K562 (cell line): ENCODE results near the gene TCF12. TPM values are rescaled to one million over a fixed set of nuclear protein-coding genes. Genes with fewer than 3 reads are reported as not detected.
A peak's percentile ranks its signal among the peaks of the same experiment; 100 is the strongest.

ENCODE experiments used
- ARID1B ChIP-seq: fragments of 450-650 bp; IDR thresholded peaks from 2 replicates; pipeline ENCODE4 v1.6.1; 2016; ENCODE audit warnings: antibody characterized with exemption, mild to moderate bottlenecking, inconsistent platforms
- CHD2 ChIP-seq: IDR thresholded peaks from 2 replicates; pipeline ENCODE4 v1.6.1; 2011; ENCODE audit warnings: low read depth, low read length
- ELF4 ChIP-seq: fragments of 450-650 bp; formaldehyde crosslinking; IDR thresholded peaks from 2 replicates; pipeline ENCODE4 v1.4.0; 2022; ENCODE audit warnings: missing genetic modification characterization
- FOXJ2 ChIP-seq: fragments of 200-800 bp; sonication (Bioruptor generic); IDR thresholded peaks from 2 replicates; pipeline ENCODE4 v1.6.1; 2016; ENCODE audit warnings: missing genetic modification characterization, missing compliant biosample characterization
- GABPA ChIP-seq: fragments of 200-800 bp; sonication (Bioruptor generic); conservative IDR thresholded peaks from 2 replicates; pipeline ENCODE4 v1.6.1; 2016; ENCODE audit warnings: low read depth, missing genetic modification characterization, missing compliant biosample characterization
- NFIC ChIP-seq: fragments of 450-650 bp; IDR thresholded peaks from 2 replicates; pipeline ENCODE4 v1.6.1; 2017; ENCODE audit warnings: mild to moderate bottlenecking, inconsistent platforms
- NR2C2 ChIP-seq, 2 experiments: fragments of 200-800 bp in 1 of 2; sonication (Bioruptor generic) in 1 of 2; sonication (generic) in 1 of 2; formaldehyde crosslinking in 1 of 2; IDR thresholded peaks; 2 replicates each; pipeline versions ENCODE4 v1.6.1 to v1.8.0; 2016 to 2022; ENCODE audit warnings: mild to moderate bottlenecking in 1 of 2, missing compliant biosample characterization in 1 of 2, missing genetic modification characterization in 1 of 2, missing genetic modification reagents in 1 of 2
- RCOR1 ChIP-seq, 2 experiments: IDR thresholded peaks; 2 replicates each; pipeline ENCODE4 v1.6.1; 2012; ENCODE audit warnings: low read depth in 2 of 2, low read length in 2 of 2, borderline replicate concordance in 1 of 2, improper control_type of control experiment in 1 of 2
- SMARCE1 ChIP-seq: fragments of 450-650 bp; IDR thresholded peaks from 2 replicates; pipeline ENCODE4 v1.7.1; 2016; ENCODE audit warnings: mild to moderate bottlenecking
- TBL1XR1 ChIP-seq, 2 experiments: IDR thresholded peaks; 2 replicates each; pipeline ENCODE4 v1.6.1; 2012; ENCODE audit warnings: improper control_type of control experiment in 2 of 2, low read length in 2 of 2, mild to moderate bottlenecking in 1 of 2
- ZNF253 ChIP-seq: fragments of 250-450 bp; sonication (Bioruptor Pico); conservative IDR thresholded peaks from 2 replicates; pipeline ENCODE4 v1.6.1; 2021; ENCODE audit warnings: mild to moderate bottlenecking
- polyA plus RNA-seq, 8 experiments: library from polyadenylated mRNA; depleted of rRNA in 4 of 8; stranded (reverse) in 5 of 8; unstranded in 3 of 8; fragments of >200 nt; fragmentation: Nextera tagmentation in 2 of 8; fragmentation: Illumina TruSeq in 1 of 8; extraction: Ambion mirVana in 2 of 8; extraction: Trizol in 1 of 8; gene quantifications; 2 replicates each; pipeline versions ENCODE4 v1.2.1 to v1.2.3, GENCODE V29; 2011 to 2014; ENCODE audit warnings: inconsistent platforms in 1 of 8, missing spikeins in 1 of 8
- total RNA-seq, 7 experiments: library from RNA; depleted of rRNA in 6 of 7; stranded (reverse); fragments of >200 nt in 6 of 7; fragmentation: Illumina TruSeq in 2 of 7; extraction: Trizol in 2 of 7; gene quantifications; 2 replicates each; pipeline versions ENCODE4 v1.2.1 to v1.2.3, GENCODE V29; 2011 to 2021; ENCODE audit warnings: low replicate concordance in 1 of 7
- TF ChIP-seq, protein P1 (sequence below), 3 experiments: IDR thresholded peaks in 2 of 3; conservative IDR thresholded peaks in 1 of 3; 2 replicates each; pipeline ENCODE4 v1.5.1; 2011 to 2012; ENCODE audit warnings: low read length in 3 of 3, mild to moderate bottlenecking in 3 of 3, control low read depth in 2 of 3, improper control_type of control experiment in 1 of 3, inconsistent platforms in 1 of 3, low read depth in 1 of 3, mixed read lengths in 1 of 3, moderate library complexity in 1 of 3; ENCODE audit not compliant: insufficient read depth in 2 of 3
- TF ChIP-seq, protein P2 (sequence below): fragments of 450-650 bp; IDR thresholded peaks from 2 replicates; pipeline ENCODE4 v1.6.1; 2018; ENCODE audit not compliant: partially characterized antibody

The TCF12 gene
- total and polyA plus RNA-seq, 9 of the 15 experiments (the other 6 are each of a cell fraction or from before 2014, with no cell fraction given) = 10.5 to 132 (median 52.9) TPM

GRCh38 chr15:57082054-57082728 is 163.7 kb downstream of the TCF12 start (continued):
- TF ChIP-seq, protein P1, sequence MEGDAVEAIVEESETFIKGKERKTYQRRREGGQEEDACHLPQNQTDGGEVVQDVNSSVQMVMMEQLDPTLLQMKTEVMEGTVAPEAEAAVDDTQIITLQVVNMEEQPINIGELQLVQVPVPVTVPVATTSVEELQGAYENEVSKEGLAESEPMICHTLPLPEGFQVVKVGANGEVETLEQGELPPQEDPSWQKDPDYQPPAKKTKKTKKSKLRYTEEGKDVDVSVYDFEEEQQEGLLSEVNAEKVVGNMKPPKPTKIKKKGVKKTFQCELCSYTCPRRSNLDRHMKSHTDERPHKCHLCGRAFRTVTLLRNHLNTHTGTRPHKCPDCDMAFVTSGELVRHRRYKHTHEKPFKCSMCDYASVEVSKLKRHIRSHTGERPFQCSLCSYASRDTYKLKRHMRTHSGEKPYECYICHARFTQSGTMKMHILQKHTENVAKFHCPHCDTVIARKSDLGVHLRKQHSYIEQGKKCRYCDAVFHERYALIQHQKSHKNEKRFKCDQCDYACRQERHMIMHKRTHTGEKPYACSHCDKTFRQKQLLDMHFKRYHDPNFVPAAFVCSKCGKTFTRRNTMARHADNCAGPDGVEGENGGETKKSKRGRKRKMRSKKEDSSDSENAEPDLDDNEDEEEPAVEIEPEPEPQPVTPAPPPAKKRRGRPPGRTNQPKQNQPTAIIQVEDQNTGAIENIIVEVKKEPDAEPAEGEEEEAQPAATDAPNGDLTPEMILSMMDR (IDR thresholded peaks at IDR 0.05 in 2 of 3, conservative IDR thresholded peaks at IDR 0.05 in 1 of 3; ENCODE audit: insufficient read depth in 2 of 3, low read depth in 1 of 3, low read length in 3 of 3) = no peak
- no peak for TF ChIP-seq NR2C2 (CRISPR knock-in tag; IDR thresholded peaks at IDR 0.05)
- TF ChIP-seq NR2C2 (tag; IDR thresholded peaks at IDR 0.05) = 0 out of 2 replicates have a peak, but pooled peaks have one; percentile 17
- no peak for TF ChIP-seq ZNF253 (CRISPR knock-in tag)
- no peak for TF ChIP-seq TBL1XR1 (IDR thresholded peaks at IDR 0.05; ENCODE audit: low read length in 2 of 2)
- TF ChIP-seq SMARCE1 = 0 out of 2 replicates have a peak, but pooled peaks have one; percentile 22
- peak; percentile 83 for TF ChIP-seq NFIC
- 0 out of 2 replicates have a peak, but pooled peaks have one; percentile 13 for TF ChIP-seq ARID1B
- TF ChIP-seq GABPA (tag) = no peak
- 0 out of 4 replicates have a peak, but pooled peaks of 1 of the 2 experiments have one; percentile 31 for TF ChIP-seq RCOR1 (IDR thresholded peaks at IDR 0.05; ENCODE audit: borderline replicate concordance in 1 of 2, low read depth in 2 of 2, low read length in 2 of 2)
- TF ChIP-seq FOXJ2 (tag) = peak; percentile 98
- no peak for TF ChIP-seq ELF4 (CRISPR knock-in tag)
- TF ChIP-seq, protein P2, sequence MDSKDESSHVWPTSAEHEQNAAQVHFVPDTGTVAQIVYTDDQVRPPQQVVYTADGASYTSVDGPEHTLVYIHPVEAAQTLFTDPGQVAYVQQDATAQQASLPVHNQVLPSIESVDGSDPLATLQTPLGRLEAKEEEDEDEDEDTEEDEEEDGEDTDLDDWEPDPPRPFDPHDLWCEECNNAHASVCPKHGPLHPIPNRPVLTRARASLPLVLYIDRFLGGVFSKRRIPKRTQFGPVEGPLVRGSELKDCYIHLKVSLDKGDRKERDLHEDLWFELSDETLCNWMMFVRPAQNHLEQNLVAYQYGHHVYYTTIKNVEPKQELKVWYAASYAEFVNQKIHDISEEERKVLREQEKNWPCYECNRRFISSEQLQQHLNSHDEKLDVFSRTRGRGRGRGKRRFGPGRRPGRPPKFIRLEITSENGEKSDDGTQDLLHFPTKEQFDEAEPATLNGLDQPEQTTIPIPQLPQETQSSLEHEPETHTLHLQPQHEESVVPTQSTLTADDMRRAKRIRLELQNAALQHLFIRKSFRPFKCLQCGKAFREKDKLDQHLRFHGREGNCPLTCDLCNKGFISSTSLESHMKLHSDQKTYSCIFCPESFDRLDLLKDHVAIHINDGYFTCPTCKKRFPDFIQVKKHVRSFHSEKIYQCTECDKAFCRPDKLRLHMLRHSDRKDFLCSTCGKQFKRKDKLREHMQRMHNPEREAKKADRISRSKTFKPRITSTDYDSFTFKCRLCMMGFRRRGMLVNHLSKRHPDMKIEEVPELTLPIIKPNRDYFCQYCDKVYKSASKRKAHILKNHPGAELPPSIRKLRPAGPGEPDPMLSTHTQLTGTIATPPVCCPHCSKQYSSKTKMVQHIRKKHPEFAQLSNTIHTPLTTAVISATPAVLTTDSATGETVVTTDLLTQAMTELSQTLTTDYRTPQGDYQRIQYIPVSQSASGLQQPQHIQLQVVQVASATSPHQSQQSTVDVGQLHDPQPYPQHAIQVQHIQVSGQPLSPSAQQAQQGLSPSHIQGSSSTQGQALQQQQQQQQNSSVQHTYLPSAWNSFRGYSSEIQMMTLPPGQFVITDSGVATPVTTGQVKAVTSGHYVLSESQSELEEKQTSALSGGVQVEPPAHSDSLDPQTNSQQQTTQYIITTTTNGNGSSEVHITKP = peak; percentile 23
- TF ChIP-seq CHD2 = no peak
